HFFc6 (cell line): ENCODE measurements around the gene STARD6. TPM values are rescaled to one million over a fixed set of nuclear protein-coding genes. Genes with fewer than 3 reads are reported as not detected.
A peak's percentile ranks its signal among the peaks of the same experiment; 100 is the strongest.

Experiments used
- DNase-seq: peaks from one replicate; pipeline ENCODE4 v3.0.0-alpha.2; 2018
- H3K27ac Mint-ChIP-seq: 2 replicates; pipeline ENCODE4 v1.8.0; 2020; ENCODE audit warnings: mild to moderate bottlenecking, mixed read lengths
- H3K27me3 Mint-ChIP-seq: 2 replicates; pipeline ENCODE4 v1.8.0; 2021; ENCODE audit warnings: mild to moderate bottlenecking, moderate library complexity, mixed read lengths; ENCODE audit not compliant: insufficient read depth
- H3K36me3 Mint-ChIP-seq: 2 replicates; pipeline ENCODE4 v1.8.0; 2021; ENCODE audit warnings: low read depth, mixed read lengths
- H3K4me1 Mint-ChIP-seq: 2 replicates; pipeline ENCODE4 v1.8.0; 2020; ENCODE audit warnings: low read depth, mixed read lengths
- H3K4me3 Mint-ChIP-seq: 2 replicates; pipeline ENCODE4 v1.8.0; 2020; ENCODE audit warnings: mild to moderate bottlenecking, moderate library complexity, mixed read lengths
- H3K9me3 Mint-ChIP-seq: 2 replicates; pipeline ENCODE4 v1.8.0; 2020; ENCODE audit warnings: mild to moderate bottlenecking, mixed read lengths
- CTCF ChIP-seq: fragments of 200-600 bp; sonication (generic); IDR thresholded peaks from 2 replicates; pipeline ENCODE4 v1.5.0; 2021; ENCODE audit warnings: antibody characterized with exemption, mild to moderate bottlenecking
- total RNA-seq, 6 experiments: library from RNA; stranded (reverse); fragmentation: NEBNext Ultra II Directional; extraction: Animal tissue kit (Norgen Biotek cat#: 25700); gene quantifications; 2 replicates in 1 of 6; 3 replicates in 5 of 6; pipeline ENCODE4 v1.2.3, GENCODE V29; 2021

STARD6 gene
- total RNA-seq, 6 experiments from 2014 or later: 0.24 to 0.41 (median 0.33) TPM; not detected in 2

GRCh38 chr18:54296062-54296461 lies 61.6 kb downstream of the STARD6 start:
- H3K27me3 Mint-ChIP-seq: no peaks in the 10 kb centered on the region
- peaks cover 16% of the 10 kb centered on the region for H3K36me3 Mint-ChIP-seq
- no peak overlapping the region for H3K27ac Mint-ChIP-seq
- H3K4me3 Mint-ChIP-seq: no peak overlapping the region
- H3K4me1 Mint-ChIP-seq: no peaks in the 10 kb centered on the region
- peaks cover 13% of the 10 kb centered on the region; the same call in 1 of the 2 replicates for H3K9me3 Mint-ChIP-seq
- TF ChIP-seq CTCF: no peak
- DNase-seq: no peak

GRCh38 chr18:54294274-54294673 lies 63.4 kb downstream of the STARD6 start:
- no peak for DNase-seq
- Mint-ChIP-seq H3K9me3 (peaks cover 1% of the 10 kb centered on the region; the same call in 1 of the 2 replicates), H3K27ac (no peak overlapping the region), H3K36me3 (peaks cover 30% of the 10 kb centered on the region), H3K27me3 (no peaks in the 10 kb centered on the region), H3K4me3 (no peak overlapping the region), H3K4me1 (no peaks in the 10 kb centered on the region)
- no peak for TF ChIP-seq CTCF

- Mint-ChIP-seq H3K36me3 (peaks cover 31% of the 10 kb centered on the region), H3K4me1 (peaks cover 18% of the 10 kb centered on the region), H3K27me3 (no peaks in the 10 kb centered on the region), H3K27ac (peak overlapping the region; percentile 83), H3K4me3 (peak overlapping the region; percentile 72), H3K9me3 (no peaks in the 10 kb centered on the region)
- peak; percentile 75 for DNase-seq
- no peak for TF ChIP-seq CTCF
Observed at GRCh38 chr18:54284981-54285785, 72.5 kb downstream of the STARD6 start.

GRCh38 chr18:54284535-54284934 lies 73.1 kb downstream of the STARD6 start:
- H3K4me1 Mint-ChIP-seq: peaks cover 18% of the 10 kb centered on the region
- peaks cover 29% of the 10 kb centered on the region for H3K36me3 Mint-ChIP-seq
- H3K27ac Mint-ChIP-seq: peak overlapping the region; percentile 83
- no peak overlapping the region for H3K4me3 Mint-ChIP-seq
- no peak for TF ChIP-seq CTCF
- no peaks in the 10 kb centered on the region for H3K9me3 Mint-ChIP-seq
- DNase-seq: no peak
- no peaks in the 10 kb centered on the region for H3K27me3 Mint-ChIP-seq

- H3K4me3 Mint-ChIP-seq: no peak overlapping the region
- no peaks in the 10 kb centered on the region for H3K27me3 Mint-ChIP-seq
- no peak for DNase-seq
- H3K27ac Mint-ChIP-seq: no peak overlapping the region
- peaks cover 22% of the 10 kb centered on the region for H3K36me3 Mint-ChIP-seq
- peaks cover 12% of the 10 kb centered on the region for H3K4me1 Mint-ChIP-seq
- no peaks in the 10 kb centered on the region for H3K9me3 Mint-ChIP-seq
- TF ChIP-seq CTCF: no peak
Observed at GRCh38 chr18:54280220-54280569, 77.5 kb downstream of the STARD6 start.
